ENCODE data around the gene TAF15.

The TAF15 gene

GRCh38 chr17:35875072-35875799 is 66.0 kb downstream of the TAF15 start:
- FAIRE-seq = no peak

GRCh38 chr17:35875800-35876139 is 66.5 kb downstream of the TAF15 start:
- no peak for FAIRE-seq

- no peak for FAIRE-seq
Measured at GRCh38 chr17:35876534-35876933, 67.2 kb downstream of the TAF15 start.

- FAIRE-seq = no peak
Measured at GRCh38 chr17:35877345-35878029, 68.2 kb downstream of the TAF15 start.

GRCh38 chr17:35878361-35878760 is 69.1 kb downstream of the TAF15 start:
- FAIRE-seq = no peak

- FAIRE-seq = no peak
Measured at GRCh38 chr17:35879773-35880654, 70.7 kb downstream of the TAF15 start, which contains the start of gene CCL5. Gene CCL5 (minus strand): TSS chr17:35880360.

- FAIRE-seq = no peak
Measured at GRCh38 chr17:35889241-35889640, 80.0 kb downstream of the TAF15 start.

- FAIRE-seq = no peak
Measured at GRCh38 chr17:35889818-35890773, 80.8 kb downstream of the TAF15 start.

GRCh38 chr17:35890774-35891155 is 81.5 kb downstream of the TAF15 start:
- FAIRE-seq = no peak

GRCh38 chr17:35891269-35891668 is 82.0 kb downstream of the TAF15 start:
- FAIRE-seq = no peak

- no peak for FAIRE-seq
Measured at GRCh38 chr17:35892091-35893035, 83.1 kb downstream of the TAF15 start.

- no peak for FAIRE-seq
Measured at GRCh38 chr17:35893751-35894150, 84.5 kb downstream of the TAF15 start.

- FAIRE-seq = no peak
Measured at GRCh38 chr17:35894206-35894605, 84.9 kb downstream of the TAF15 start.

- no peak for FAIRE-seq
Measured at GRCh38 chr17:35895636-35896587, 86.6 kb downstream of the TAF15 start.

All from G401.6 (cell line).